Measurements from ENCODE around the gene HLA-DOB. TPM values are rescaled to one million over a fixed set of nuclear protein-coding genes. Genes with fewer than 3 reads are reported as not detected.
A peak's percentile ranks its signal among the peaks of the same experiment; 100 is the strongest.

HLA-DOB gene
- total RNA-seq, 2 experiments from 2014 or later = 1.3 to 1.7 TPM

- H3K27ac Mint-ChIP-seq = peak overlapping the region; percentile 8
- ChIA-PET CTCF (interaction anchor here (4.2 kb wide), 1 partner anchor 35 kb away, joined by 19 read pairs; no protein-coding TSS in a partner anchor), POLR2A (interaction anchor here (0.7 to 1.6 kb wide), 2 partner anchors 11 to 138 kb away, joined by 3 to 4 read pairs; no protein-coding TSS in a partner anchor)
- intact Hi-C loops (cut with micrococcal nuclease) = no loop called here
- DNase-seq = no peak
- H3K27me3 Mint-ChIP-seq = no peaks in the 10 kb centered on the region
- no peaks in the 10 kb centered on the region for H3K9me3 Mint-ChIP-seq
- H3K4me1 Mint-ChIP-seq (ENCODE audit: low read depth) = peaks cover 62% of the 10 kb centered on the region
- H3K36me3 Mint-ChIP-seq = peaks cover 84% of the 10 kb centered on the region
- peak overlapping the region; percentile 21 for H3K4me3 Mint-ChIP-seq
These were observed 16.9 kb upstream of the HLA-DOB start for GRCh38 chr6:32833664-32834063.

DNA sequence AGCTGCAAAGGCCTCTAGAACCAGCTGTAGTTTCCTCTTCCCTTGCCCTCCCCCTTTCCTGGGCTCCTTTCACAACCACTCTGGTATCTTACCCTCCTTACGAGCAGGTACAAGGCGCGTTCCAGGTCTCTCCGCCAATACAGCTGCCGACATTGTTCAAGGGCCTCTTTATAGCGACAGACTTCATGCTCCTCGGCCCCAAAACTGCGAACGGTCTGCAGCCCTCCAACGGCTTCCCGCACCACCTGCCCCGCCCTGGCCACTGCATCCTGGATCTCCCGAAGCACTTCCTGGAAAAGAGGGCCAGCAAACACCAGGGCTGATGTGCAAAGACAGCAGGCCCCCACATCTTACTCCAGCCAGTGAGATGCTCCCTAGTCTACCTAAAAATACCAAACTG lies 15.7 kb upstream of the HLA-DOB start:
- H3K4me1 Mint-ChIP-seq (ENCODE audit: low read depth) = peaks cover 70% of the 10 kb centered on the region
- DNase-seq = no peak
- no peak overlapping the region for H3K4me3 Mint-ChIP-seq
- peaks cover 89% of the 10 kb centered on the region for H3K36me3 Mint-ChIP-seq
- CTCF ChIA-PET = interaction anchor here (4.2 kb wide), 1 partner anchor 36 kb away, joined by 19 read pairs; no protein-coding TSS in a partner anchor
- intact Hi-C loops (cut with micrococcal nuclease) = no loop called here
- no peak overlapping the region for H3K27ac Mint-ChIP-seq
- POLR2A ChIA-PET = no interaction called here
- H3K27me3 Mint-ChIP-seq = no peaks in the 10 kb centered on the region
- no peaks in the 10 kb centered on the region for H3K9me3 Mint-ChIP-seq

DNA sequence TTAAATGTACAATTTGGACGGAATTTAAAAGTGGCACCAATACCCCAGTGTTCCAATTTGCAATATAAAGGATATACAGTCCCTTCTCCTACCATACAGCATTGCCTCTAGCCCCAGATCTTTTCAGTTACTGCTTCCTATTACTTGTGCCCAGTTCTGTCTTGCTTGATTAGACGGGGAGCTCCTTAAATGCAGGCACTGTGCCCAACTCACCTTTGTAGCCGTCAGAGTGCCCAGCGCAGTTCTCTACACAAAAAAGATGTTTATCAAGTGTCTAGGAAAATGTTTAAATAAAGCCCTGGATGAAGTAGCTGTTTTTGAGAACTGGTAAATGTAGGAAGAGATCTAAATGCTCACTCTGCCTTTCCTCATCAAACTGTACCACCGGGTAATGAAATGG lies 14.1 kb upstream of the HLA-DOB start:
- no peak for DNase-seq
- Mint-ChIP-seq H3K4me1 (ENCODE audit: low read depth) (peaks cover 68% of the 10 kb centered on the region), H3K4me3 (no peak overlapping the region), H3K36me3 (peaks cover 78% of the 10 kb centered on the region), H3K27me3 (no peaks in the 10 kb centered on the region), H3K27ac (no peak overlapping the region), H3K9me3 (no peaks in the 10 kb centered on the region)
- intact Hi-C loops (cut with micrococcal nuclease) = no loop called here
- ChIA-PET CTCF (no interaction called here), POLR2A (no interaction called here)

GRCh38 chr6:32830017-32830416 lies 13.2 kb upstream of the HLA-DOB start:
- intact Hi-C loops (cut with micrococcal nuclease) = no loop called here
- no peak for DNase-seq
- POLR2A ChIA-PET = no interaction called here

DNA sequence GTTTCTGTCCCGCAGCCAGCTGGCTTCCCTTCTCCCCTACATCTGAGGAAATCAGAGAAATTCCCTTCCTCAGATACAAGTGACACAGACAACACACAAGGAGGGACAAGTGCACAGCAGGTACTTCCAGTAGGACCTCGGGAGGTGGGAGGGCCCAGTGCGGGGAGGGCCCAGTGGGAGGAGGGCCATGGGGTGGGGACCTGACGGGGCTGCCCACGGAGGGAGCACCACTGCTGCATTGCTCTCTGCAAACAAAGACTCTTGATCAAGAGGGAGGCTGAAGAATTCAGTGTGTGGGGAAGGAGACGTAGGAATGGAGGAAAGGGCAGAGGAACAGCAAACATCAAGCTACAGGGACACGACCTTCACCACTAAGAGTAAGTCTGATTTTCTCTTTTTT lies 12.7 kb upstream of the HLA-DOB start:
- ChIA-PET POLR2A (interaction anchor here (2.6 kb wide), 1 partner anchor 8 kb away, joined by 11 read pairs; the partner anchor contains the start of gene TAP2), CTCF (interaction anchor here (1.1 to 4.6 kb wide), 3 partner anchors 9 to 39 kb away, joined by 3 to 41 read pairs (median 24); partner anchors contain the start of genes PSMB9, TAP1 and TAP2)
- Mint-ChIP-seq H3K27ac (no peak overlapping the region), H3K9me3 (no peaks in the 10 kb centered on the region), H3K4me1 (ENCODE audit: low read depth) (peaks cover 53% of the 10 kb centered on the region), H3K36me3 (peaks cover 63% of the 10 kb centered on the region), H3K27me3 (no peaks in the 10 kb centered on the region), H3K4me3 (no peak overlapping the region)
- DNase-seq = no peak
- intact Hi-C loops (cut with micrococcal nuclease) = no loop called here

More at GRCh38 chr6:32830017-32830416, 13.2 kb upstream of the HLA-DOB start:
- Mint-ChIP-seq H3K9me3 (no peaks in the 10 kb centered on the region), H3K27me3 (no peaks in the 10 kb centered on the region), H3K27ac (no peak overlapping the region), H3K4me1 (ENCODE audit: low read depth) (peaks cover 59% of the 10 kb centered on the region), H3K4me3 (no peak overlapping the region), H3K36me3 (peaks cover 69% of the 10 kb centered on the region)
- CTCF ChIA-PET = no interaction called here

GRCh38 chr6:32827025-32827424 lies 10.2 kb upstream of the HLA-DOB start:
- Mint-ChIP-seq H3K27me3 (no peaks in the 10 kb centered on the region), H3K36me3 (peaks cover 43% of the 10 kb centered on the region), H3K4me1 (ENCODE audit: low read depth) (peaks cover 32% of the 10 kb centered on the region), H3K27ac (peak overlapping the region; percentile 56), H3K9me3 (no peaks in the 10 kb centered on the region), H3K4me3 (no peak overlapping the region)
- DNase-seq = no peak
- intact Hi-C loops (cut with micrococcal nuclease) = no loop called here
- CTCF ChIA-PET = interaction anchor here (1.4 to 4.6 kb wide), 7 partner anchors 11 to 157 kb away, joined by 3 to 41 read pairs (median 6); partner anchors contain the start of genes PSMB9, TAP1 and TAP2
- POLR2A ChIA-PET = interaction anchor here (0.9 to 2.6 kb wide), 5 partner anchors 11 to 30 kb away, joined by 3 to 11 read pairs (median 4); partner anchors contain the start of genes PSMB9, TAP1 and TAP2

DNA sequence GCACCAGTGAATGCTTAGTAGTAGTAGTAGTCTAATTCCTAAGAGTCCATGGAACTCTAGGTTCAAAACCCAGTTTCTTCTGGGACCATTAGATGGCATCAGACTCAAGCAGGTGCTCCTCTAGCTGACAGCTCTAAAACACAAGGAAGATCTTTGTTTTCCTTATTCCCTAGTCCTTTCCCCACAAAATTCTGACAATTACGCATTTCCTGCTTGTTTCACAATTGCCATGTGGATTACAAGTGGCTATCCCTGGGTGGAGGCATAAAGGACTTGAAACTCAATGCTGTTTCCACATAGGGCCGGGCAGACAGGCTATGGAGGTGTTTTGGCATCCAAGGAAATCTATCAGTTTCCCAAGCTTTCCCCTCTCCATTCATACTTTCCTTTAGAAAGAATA lies 9.2 kb upstream of the HLA-DOB start:
- H3K27me3 Mint-ChIP-seq = no peaks in the 10 kb centered on the region
- CTCF ChIA-PET = interaction anchor here (1.1 to 4.6 kb wide), 7 partner anchors 9 to 127 kb away, joined by 3 to 41 read pairs (median 5); partner anchors contain the start of genes HLA-DMA, PSMB9, TAP1 and TAP2
- DNase-seq = no peak
- intact Hi-C loops (cut with micrococcal nuclease) = no loop called here
- no peak overlapping the region for H3K4me3 Mint-ChIP-seq
- POLR2A ChIA-PET = interaction anchor here (0.9 kb wide), 1 partner anchor 31 kb away, joined by 3 read pairs; no protein-coding TSS in a partner anchor
- peaks cover 32% of the 10 kb centered on the region for H3K4me1 Mint-ChIP-seq (ENCODE audit: low read depth)
- peaks cover 33% of the 10 kb centered on the region for H3K36me3 Mint-ChIP-seq
- no peaks in the 10 kb centered on the region for H3K9me3 Mint-ChIP-seq
- no peak overlapping the region for H3K27ac Mint-ChIP-seq

GRCh38 chr6:32819729-32820128 lies 2.9 kb upstream of the HLA-DOB start:
- ChIA-PET CTCF (interaction anchor here (0.6 to 3.3 kb wide), 3 partner anchors 18 to 566 kb away, joined by 3 to 12 read pairs (median 11); partner anchors contain the start of gene TAP2), POLR2A (no interaction called here)
- no peak overlapping the region for H3K4me3 Mint-ChIP-seq
- H3K4me1 Mint-ChIP-seq (ENCODE audit: low read depth) = no peaks in the 10 kb centered on the region
- H3K27me3 Mint-ChIP-seq = no peaks in the 10 kb centered on the region
- DNase-seq = no peak
- no peaks in the 10 kb centered on the region for H3K9me3 Mint-ChIP-seq
- no peak overlapping the region for H3K27ac Mint-ChIP-seq
- no peaks in the 10 kb centered on the region for H3K36me3 Mint-ChIP-seq
- intact Hi-C loops (cut with micrococcal nuclease) = no loop called here

DNA sequence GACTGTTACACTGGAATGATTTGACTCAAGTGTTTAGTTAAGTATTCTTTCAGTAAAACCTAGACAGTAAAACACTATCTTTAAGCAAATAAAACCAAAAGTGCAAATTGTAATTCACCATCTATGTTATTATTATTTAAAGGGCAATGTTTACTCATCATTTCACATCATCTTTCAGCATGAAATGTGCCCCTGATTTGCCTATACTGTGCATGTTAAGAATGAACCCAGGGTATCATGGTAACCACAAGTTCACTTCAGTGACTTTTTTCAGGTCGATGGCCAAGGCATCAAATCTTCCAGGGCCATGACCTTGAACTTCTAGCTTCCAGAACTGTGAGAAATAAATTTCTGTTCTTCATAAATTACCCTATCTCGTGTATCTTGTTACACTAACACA lies 2.1 kb upstream of the HLA-DOB start:
- no peak for DNase-seq
- Mint-ChIP-seq H3K27me3 (no peaks in the 10 kb centered on the region), H3K9me3 (no peaks in the 10 kb centered on the region), H3K27ac (no peak overlapping the region), H3K36me3 (no peaks in the 10 kb centered on the region), H3K4me1 (ENCODE audit: low read depth) (no peaks in the 10 kb centered on the region), H3K4me3 (no peak overlapping the region)
- intact Hi-C loops (cut with micrococcal nuclease) = no loop called here
- ChIA-PET CTCF (interaction anchor here (0.9 to 2.1 kb wide), 2 partner anchors 19 to 49 kb away, joined by 3 to 11 read pairs; partner anchors contain the start of gene TAP2), POLR2A (no interaction called here)

DNA sequence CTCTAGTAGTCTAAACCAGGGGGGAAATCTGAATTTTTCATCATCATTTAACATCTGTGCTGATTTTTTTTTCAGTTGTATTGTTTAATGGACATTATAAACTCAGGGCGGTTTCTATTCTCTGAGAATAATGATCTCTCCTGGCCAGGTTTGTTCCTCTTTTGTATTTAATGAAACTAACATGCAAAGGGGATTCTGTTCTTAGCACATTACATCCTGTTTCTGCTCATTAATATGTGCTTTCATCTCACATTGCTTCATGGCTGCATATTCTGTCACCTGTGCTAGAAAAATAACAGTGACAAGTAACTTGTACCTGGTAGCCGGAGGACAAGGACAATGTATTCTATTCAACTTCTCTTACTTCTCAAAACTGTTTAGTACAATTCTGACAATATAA lies 806 bp downstream of the HLA-DOB start:
- Mint-ChIP-seq H3K27ac (no peak overlapping the region), H3K27me3 (no peaks in the 10 kb centered on the region), H3K4me3 (no peak overlapping the region), H3K36me3 (no peaks in the 10 kb centered on the region), H3K9me3 (no peaks in the 10 kb centered on the region), H3K4me1 (ENCODE audit: low read depth) (no peaks in the 10 kb centered on the region)
- intact Hi-C loops (cut with micrococcal nuclease) = no loop called here
- no peak for DNase-seq
- ChIA-PET CTCF (no interaction called here), POLR2A (no interaction called here)

GRCh38 chr6:32815115-32815514 lies 1.7 kb downstream of the HLA-DOB start:
- CTCF ChIA-PET = interaction anchor here (3.5 kb wide), 1 partner anchor 53 kb away, joined by 16 read pairs; no protein-coding TSS in a partner anchor
- no peak overlapping the region for H3K27ac Mint-ChIP-seq

GRCh38 chr6:32814145-32814544 lies 2.7 kb downstream of the HLA-DOB start:
- peaks cover 1% of the 10 kb centered on the region for H3K27me3 Mint-ChIP-seq
- intact Hi-C loops (cut with micrococcal nuclease) = no loop called here
- ChIA-PET CTCF (interaction anchor here (2.0 to 3.5 kb wide), 3 partner anchors 24 to 400 kb away, joined by 7 to 16 read pairs (median 7); partner anchors contain the start of gene TAP2), POLR2A (no interaction called here)
- no peaks in the 10 kb centered on the region for H3K9me3 Mint-ChIP-seq
- DNase-seq = no peak
- no peak overlapping the region for H3K27ac Mint-ChIP-seq
- no peaks in the 10 kb centered on the region for H3K4me1 Mint-ChIP-seq (ENCODE audit: low read depth)
- no peak overlapping the region for H3K4me3 Mint-ChIP-seq
- H3K36me3 Mint-ChIP-seq = no peaks in the 10 kb centered on the region

More at GRCh38 chr6:32815115-32815514, 1.7 kb downstream of the HLA-DOB start:
- Mint-ChIP-seq H3K4me1 (ENCODE audit: low read depth) (no peaks in the 10 kb centered on the region), H3K36me3 (no peaks in the 10 kb centered on the region), H3K4me3 (no peak overlapping the region), H3K27me3 (peaks cover 1% of the 10 kb centered on the region), H3K9me3 (no peaks in the 10 kb centered on the region)
- POLR2A ChIA-PET = no interaction called here
- intact Hi-C loops (cut with micrococcal nuclease) = no loop called here
- no peak for DNase-seq

DNA sequence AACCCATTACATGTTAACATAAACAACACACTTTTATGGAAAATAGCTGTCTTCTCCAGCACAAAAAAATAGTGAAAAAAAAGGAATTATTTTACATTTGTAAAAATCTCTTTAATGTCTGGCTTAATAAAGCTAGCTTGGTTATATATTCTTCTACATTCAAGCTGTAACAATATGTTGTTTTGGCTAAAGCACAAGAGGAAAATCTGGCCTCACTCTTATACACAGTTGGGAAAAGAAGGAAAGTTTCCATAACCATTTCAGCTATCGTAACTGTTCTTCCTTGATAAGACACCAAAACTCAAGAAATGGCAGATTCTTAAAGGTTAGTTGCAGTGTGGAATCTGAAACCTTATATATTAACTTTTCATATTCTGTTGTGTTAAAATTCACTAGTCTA lies 7.6 kb downstream of the HLA-DOB start:
- H3K36me3 Mint-ChIP-seq = no peaks in the 10 kb centered on the region
- ChIA-PET POLR2A (no interaction called here), CTCF (interaction anchor here (0.6 to 2.4 kb wide), 5 partner anchors 23 to 109 kb away, joined by 3 to 8 read pairs (median 5); partner anchors contain the start of gene TAP2)
- no peaks in the 10 kb centered on the region for H3K4me1 Mint-ChIP-seq (ENCODE audit: low read depth)
- H3K27ac Mint-ChIP-seq = no peak overlapping the region
- H3K27me3 Mint-ChIP-seq = peaks cover 27% of the 10 kb centered on the region
- no peaks in the 10 kb centered on the region for H3K9me3 Mint-ChIP-seq
- H3K4me3 Mint-ChIP-seq = no peak overlapping the region
- DNase-seq = no peak
- intact Hi-C loops (cut with micrococcal nuclease) = no loop called here

Measured in activated CD4-positive, alpha-beta memory T cell treated with anti-CD3 and anti-CD28 coated beads for 36 hours (primary cell).